ENCODE data around the gene OR2S2. TPM values are rescaled to one million over a fixed set of nuclear protein-coding genes. Genes with fewer than 3 reads are reported as not detected.

The OR2S2 gene
- total RNA-seq, 2 donors from 2014 or later = not detected

DNA sequence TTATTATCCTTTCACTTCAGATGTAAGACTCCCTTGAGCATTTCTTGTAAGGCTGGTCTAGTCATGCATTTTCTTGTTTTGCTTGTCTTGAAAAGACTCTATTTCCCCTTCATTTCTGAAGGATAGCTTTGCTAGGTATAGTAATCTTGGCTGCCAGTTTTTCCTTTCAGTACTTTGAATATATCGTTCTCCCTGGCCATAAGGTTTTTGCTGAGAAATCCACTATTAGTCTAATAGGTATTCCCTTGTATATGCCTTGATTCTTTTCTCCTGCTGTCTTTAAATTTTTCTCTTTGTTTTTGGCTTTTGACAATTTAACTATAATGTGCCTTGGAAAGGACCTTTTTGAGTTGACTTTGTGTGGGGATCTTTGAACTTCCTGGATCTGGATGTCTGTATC lies 16.8 kb upstream of the OR2S2 start:
- H3K4me3 ChIP-seq = no peak overlapping the region
- TF ChIP-seq, protein P1, sequence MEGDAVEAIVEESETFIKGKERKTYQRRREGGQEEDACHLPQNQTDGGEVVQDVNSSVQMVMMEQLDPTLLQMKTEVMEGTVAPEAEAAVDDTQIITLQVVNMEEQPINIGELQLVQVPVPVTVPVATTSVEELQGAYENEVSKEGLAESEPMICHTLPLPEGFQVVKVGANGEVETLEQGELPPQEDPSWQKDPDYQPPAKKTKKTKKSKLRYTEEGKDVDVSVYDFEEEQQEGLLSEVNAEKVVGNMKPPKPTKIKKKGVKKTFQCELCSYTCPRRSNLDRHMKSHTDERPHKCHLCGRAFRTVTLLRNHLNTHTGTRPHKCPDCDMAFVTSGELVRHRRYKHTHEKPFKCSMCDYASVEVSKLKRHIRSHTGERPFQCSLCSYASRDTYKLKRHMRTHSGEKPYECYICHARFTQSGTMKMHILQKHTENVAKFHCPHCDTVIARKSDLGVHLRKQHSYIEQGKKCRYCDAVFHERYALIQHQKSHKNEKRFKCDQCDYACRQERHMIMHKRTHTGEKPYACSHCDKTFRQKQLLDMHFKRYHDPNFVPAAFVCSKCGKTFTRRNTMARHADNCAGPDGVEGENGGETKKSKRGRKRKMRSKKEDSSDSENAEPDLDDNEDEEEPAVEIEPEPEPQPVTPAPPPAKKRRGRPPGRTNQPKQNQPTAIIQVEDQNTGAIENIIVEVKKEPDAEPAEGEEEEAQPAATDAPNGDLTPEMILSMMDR (IDR thresholded peaks at IDR 0.05) = no peak
- ATAC-seq (ENCODE audit: insufficient number of reproducible peaks, low FRiP score, low read depth) = no peak
- no peaks in the 10 kb centered on the region for H3K27me3 ChIP-seq (replicated peaks; ENCODE audit: insufficient read depth)
- no peaks in the 10 kb centered on the region for H3K4me1 ChIP-seq (ENCODE audit: control insufficient read depth in 1 of 2, low read depth in 2 of 2)
- H3K9me3 ChIP-seq = peaks cover 7% of the 10 kb centered on the region
- DNase-seq (ENCODE audit: low spot score) = no peak
- no peak overlapping the region for H3K27ac ChIP-seq
- no peaks in the 10 kb centered on the region for H3K36me3 ChIP-seq

DNA sequence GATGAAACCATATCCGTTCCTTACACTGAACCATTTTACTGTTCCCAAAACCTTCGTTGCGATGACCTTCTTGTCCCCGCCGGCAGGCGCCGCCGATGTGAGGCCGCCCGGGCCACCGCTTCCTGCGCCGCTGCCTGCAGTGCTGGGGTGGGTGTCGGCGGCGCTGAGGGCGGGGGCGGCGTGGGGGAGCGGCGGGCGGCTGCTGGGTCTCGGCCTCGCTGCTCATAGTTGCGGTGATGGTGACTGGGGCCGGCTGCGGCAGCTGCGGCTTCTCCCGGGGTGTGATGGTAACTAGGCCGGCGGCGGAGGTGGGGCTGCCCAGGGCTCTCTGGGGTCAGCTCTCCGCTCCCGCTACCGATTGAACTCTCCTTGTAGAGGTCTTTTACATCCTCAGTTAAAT lies 14.1 kb upstream of the OR2S2 start:
- Histone ChIP-seq H3K4me3 (peak overlapping the region; percentile 21), H3K4me1 (ENCODE audit: control insufficient read depth in 1 of 2, low read depth in 2 of 2) (no peaks in the 10 kb centered on the region), H3K27me3 (replicated peaks; ENCODE audit: insufficient read depth) (no peaks in the 10 kb centered on the region), H3K27ac (no peak overlapping the region), H3K36me3 (no peaks in the 10 kb centered on the region), H3K9me3 (peaks cover 7% of the 10 kb centered on the region)
- ATAC-seq (ENCODE audit: insufficient number of reproducible peaks, low FRiP score, low read depth) (no peak), DNase-seq (ENCODE audit: low spot score) (no peak)
- TF ChIP-seq, protein P1 (IDR thresholded peaks at IDR 0.05) = no peak

DNA sequence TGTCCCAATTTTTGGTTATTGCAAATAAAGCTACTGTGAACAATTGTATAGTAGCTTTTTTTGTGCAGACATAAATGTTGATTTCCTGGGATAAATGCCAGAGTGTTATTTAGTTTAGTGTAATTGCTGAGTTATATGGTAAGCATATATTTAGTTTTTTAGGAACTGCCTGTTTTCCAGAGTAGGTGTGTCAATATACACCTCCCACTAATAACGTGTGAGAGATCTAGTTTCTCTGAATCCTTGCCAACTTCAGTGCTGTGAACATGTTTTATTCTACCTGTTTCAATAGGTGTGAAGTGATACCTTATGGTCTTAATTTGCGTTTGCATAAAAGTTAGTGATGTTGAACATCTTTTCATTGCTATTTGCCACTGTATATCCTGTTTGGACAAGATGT lies 9.1 kb upstream of the OR2S2 start:
- H3K27me3 ChIP-seq (replicated peaks; ENCODE audit: insufficient read depth) = no peaks in the 10 kb centered on the region
- TF ChIP-seq, protein P1 (IDR thresholded peaks at IDR 0.05) = no peak
- no peak overlapping the region for H3K4me3 ChIP-seq
- H3K27ac ChIP-seq = no peak overlapping the region
- ATAC-seq (ENCODE audit: insufficient number of reproducible peaks, low FRiP score, low read depth) = no peak
- H3K36me3 ChIP-seq = no peaks in the 10 kb centered on the region
- H3K9me3 ChIP-seq = no peaks in the 10 kb centered on the region
- no peaks in the 10 kb centered on the region for H3K4me1 ChIP-seq (ENCODE audit: control insufficient read depth in 1 of 2, low read depth in 2 of 2)
- DNase-seq (ENCODE audit: low spot score) = no peak

DNA sequence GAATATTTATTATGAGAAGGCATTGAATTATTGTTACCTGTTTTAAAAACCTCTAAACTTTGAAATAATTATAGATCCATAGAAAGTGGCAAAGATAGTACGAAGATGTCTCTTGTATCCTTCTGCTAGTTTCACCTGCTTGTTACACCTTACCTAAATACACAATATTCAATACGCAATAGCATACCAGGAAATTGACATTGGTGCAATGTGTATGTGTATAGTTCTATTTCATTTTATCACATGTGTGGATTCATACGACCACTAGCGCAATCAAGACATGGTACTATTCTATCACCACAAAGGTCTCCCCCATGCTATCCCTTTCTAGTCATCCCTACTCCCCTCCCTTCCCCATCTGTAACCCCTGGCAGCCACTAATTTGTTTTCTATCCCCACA lies 8.5 kb upstream of the OR2S2 start:
- H3K4me3 ChIP-seq = no peak overlapping the region

DNA sequence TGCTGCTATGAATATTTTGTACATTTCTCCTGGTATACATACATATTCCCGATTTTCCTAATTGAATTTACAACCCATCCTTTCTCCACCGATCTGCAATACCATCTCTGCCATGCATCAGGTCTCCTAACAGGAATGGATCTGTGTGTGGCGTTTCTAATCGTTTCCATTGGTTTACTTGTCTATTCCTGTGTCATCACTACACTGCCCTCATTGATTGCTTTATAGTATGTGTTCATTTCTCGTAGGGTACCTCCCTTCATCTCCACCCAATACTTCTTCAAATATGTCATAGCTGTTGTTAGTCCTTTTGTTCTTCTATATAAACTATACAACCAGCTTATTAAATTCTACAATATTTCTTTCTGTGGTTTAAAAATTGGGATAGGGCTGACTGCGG lies 7.1 kb upstream of the OR2S2 start:
- no peaks in the 10 kb centered on the region for H3K9me3 ChIP-seq
- no peak overlapping the region for H3K27ac ChIP-seq
- ATAC-seq (ENCODE audit: insufficient number of reproducible peaks, low FRiP score, low read depth) (no peak), DNase-seq (ENCODE audit: low spot score) (no peak)
- H3K36me3 ChIP-seq = no peaks in the 10 kb centered on the region
- TF ChIP-seq, protein P1 (IDR thresholded peaks at IDR 0.05) = no peak
- no peak overlapping the region for H3K4me3 ChIP-seq
- H3K4me1 ChIP-seq (ENCODE audit: control insufficient read depth in 1 of 2, low read depth in 2 of 2) = no peaks in the 10 kb centered on the region
- H3K27me3 ChIP-seq (replicated peaks; ENCODE audit: insufficient read depth) = no peaks in the 10 kb centered on the region

More for the DNA sequence above, 8.5 kb upstream of the OR2S2 start:
- ATAC-seq (ENCODE audit: insufficient number of reproducible peaks, low FRiP score, low read depth) = no peak
- H3K36me3 ChIP-seq = no peaks in the 10 kb centered on the region
- no peaks in the 10 kb centered on the region for H3K27me3 ChIP-seq (replicated peaks; ENCODE audit: insufficient read depth)
- H3K27ac ChIP-seq = no peak overlapping the region
- H3K4me1 ChIP-seq (ENCODE audit: control insufficient read depth in 1 of 2, low read depth in 2 of 2) = no peaks in the 10 kb centered on the region
- H3K9me3 ChIP-seq = no peaks in the 10 kb centered on the region
- DNase-seq (ENCODE audit: low spot score) = no peak
- TF ChIP-seq, protein P1 (IDR thresholded peaks at IDR 0.05) = no peak

Measured in thoracic aorta (tissue), 2 donors.